ENCODE measurements around the gene C17orf75.

The C17orf75 gene

GRCh38 chr17:32302860-32303649 lies 38.9 kb downstream of the C17orf75 start:
- DNase-seq: no peak

- DNase-seq: no peak
These were observed 39.9 kb downstream of the C17orf75 start for GRCh38 chr17:32302037-32302436.

GRCh38 chr17:32299580-32300164 lies 42.3 kb downstream of the C17orf75 start:
- DNase-seq: peak; percentile 83

GRCh38 chr17:32298721-32299579 lies 43.0 kb downstream of the C17orf75 start:
- no peak for DNase-seq

- DNase-seq: no peak
These were observed 43.7 kb downstream of the C17orf75 start for GRCh38 chr17:32298298-32298697.

- DNase-seq: no peak
These were observed 44.1 kb downstream of the C17orf75 start for GRCh38 chr17:32297860-32298259.

- no peak for DNase-seq
These were observed 44.5 kb downstream of the C17orf75 start for GRCh38 chr17:32297424-32297823.

GRCh38 chr17:32292094-32292493 lies 49.9 kb downstream of the C17orf75 start:
- no peak for DNase-seq

GRCh38 chr17:32289471-32290070 lies 52.4 kb downstream of the C17orf75 start:
- DNase-seq: no peak

GRCh38 chr17:32288615-32289014 lies 53.4 kb downstream of the C17orf75 start:
- DNase-seq: peak; percentile 59

- no peak for DNase-seq
These were observed 54.0 kb downstream of the C17orf75 start for GRCh38 chr17:32287804-32288511.

- peak; percentile 96 for DNase-seq
These were observed 55.5 kb downstream of the C17orf75 start for GRCh38 chr17:32286518-32286900.

- peak; percentile 67 for DNase-seq
These were observed 56.0 kb downstream of the C17orf75 start for GRCh38 chr17:32285746-32286517.

- peak; percentile 88 for DNase-seq
These were observed 56.7 kb downstream of the C17orf75 start for GRCh38 chr17:32285306-32285705.

GRCh38 chr17:32283745-32284201 lies 58.2 kb downstream of the C17orf75 start:
- DNase-seq: no peak

- DNase-seq: no peak
These were observed 60.9 kb downstream of the C17orf75 start for GRCh38 chr17:32281011-32281451.

GRCh38 chr17:32279891-32280716 lies 61.9 kb downstream of the C17orf75 start:
- DNase-seq: no peak

GRCh38 chr17:32278815-32279214 lies 63.2 kb downstream of the C17orf75 start:
- no peak for DNase-seq
